ENCODE data around the gene SIGLEC11. TPM values are rescaled to one million over a fixed set of nuclear protein-coding genes. Genes with fewer than 3 reads are reported as not detected.

The SIGLEC11 gene
- total and polyA plus RNA-seq, 2 experiments from 2014 or later: not detected

- peaks cover 32% of the 10 kb centered on the region; the same call in 1 of the 2 replicates for H3K4me1 ChIP-seq (ENCODE audit: insufficient read depth)
- peaks cover 25% of the 10 kb centered on the region for H3K4me1 Mint-ChIP-seq
- H4K20me1 ChIP-seq (replicated peaks; ENCODE audit: insufficient read depth): no peaks in the 10 kb centered on the region
- H3K27me3 Mint-ChIP-seq (ENCODE audit: insufficient read depth, low read depth, poor library complexity): peaks cover 12% of the 10 kb centered on the region
- H3K36me3 Mint-ChIP-seq (ENCODE audit: low read depth): no peaks in the 10 kb centered on the region; the same call in 2 of the 3 replicates
- H3K9me3 Mint-ChIP-seq: peaks cover 12% of the 10 kb centered on the region
- no peak overlapping the region for H3K27ac ChIP-seq (ENCODE audit: low read depth)
- no peak overlapping the region for H2AFZ ChIP-seq
- TF ChIP-seq NANOG (IDR thresholded peaks at IDR 0.05; ENCODE audit: borderline replicate concordance) (no peak), STAT1 (IDR thresholded peaks at IDR 0.05; ENCODE audit: unreplicated experiment) (no peak), REST (IDR thresholded peaks at IDR 0.05; ENCODE audit: unreplicated experiment) (no peak), ZNF114 (CRISPR knock-in tag; IDR thresholded peaks at IDR 0.05) (no peak), EZH2 (IDR thresholded peaks at IDR 0.05; ENCODE audit: low read depth, unreplicated experiment) (no peak), JUNB (IDR thresholded peaks at IDR 0.05; ENCODE audit: unreplicated experiment) (no peak), ZNF462 (CRISPR knock-in tag; IDR thresholded peaks at IDR 0.05) (no peak), ZNF331 (CRISPR knock-in tag; IDR thresholded peaks at IDR 0.05; ENCODE audit: low read depth) (no peak), CTCF (conservative IDR thresholded peaks at IDR 0.05; ENCODE audit: low read depth in 2 of 2) (no peak), ETS1 (IDR thresholded peaks at IDR 0.05) (no peak)
- H3K27ac Mint-ChIP-seq: no peak overlapping the region
- ATAC-seq (no peak), DNase-seq (ENCODE audit: low spot score) (no peak)
- H3F3A ChIP-seq (replicated peaks; ENCODE audit: low read depth): no peaks in the 10 kb centered on the region
- H3K9me2 ChIP-seq (ENCODE audit: insufficient read depth): no peaks in the 10 kb centered on the region
- H3K4me2 ChIP-seq: no peak overlapping the region
- H3K36me3 ChIP-seq (ENCODE audit: insufficient read depth): no peaks in the 10 kb centered on the region
- H3K4me3 Mint-ChIP-seq: no peak overlapping the region
- no peaks in the 10 kb centered on the region for H3K27me3 ChIP-seq (ENCODE audit: insufficient read depth)
- no peak overlapping the region for H3K4me3 ChIP-seq
- no peaks in the 10 kb centered on the region for H3K79me2 ChIP-seq (replicated peaks; ENCODE audit: insufficient read depth)
Measured at GRCh38 chr19:49952479-49952836, 8.5 kb downstream of the SIGLEC11 start.
